Neutrophil (primary cell): ENCODE measurements around the gene TNPO1.
"Not testable (repeated sequence)": the region's sequence is repeated elsewhere in the genome, so short reads cannot be mapped to it uniquely, and the experiment has no call there.

Experiments used
- H3K27ac ChIP-seq: fragments of 200-600 bp; sonication (generic); 2 replicates; pipeline ENCODE4 v1.5.1; 2016; ENCODE audit warnings: mild to moderate bottlenecking, moderate library complexity
- H3K27me3 ChIP-seq: fragments of 200-600 bp; sonication (generic); 2 replicates; pipeline ENCODE4 v1.6.0; 2016; ENCODE audit warnings: mild to moderate bottlenecking
- H3K36me3 ChIP-seq: fragments of 200-600 bp; sonication (generic); 2 replicates; pipeline ENCODE4 v1.5.1; 2017
- H3K4me1 ChIP-seq, 2 experiments: fragments of 200-600 bp in 1 of 2; sonication (generic) in 1 of 2; 1 replicate in 1 of 2; 2 replicates in 1 of 2; pipeline versions ENCODE4 v1.5.1 to v1.6.1; 2013 to 2016; ENCODE audit warnings: low read depth in 1 of 2, low read length in 1 of 2, mild to moderate bottlenecking in 1 of 2, moderate library complexity in 1 of 2; ENCODE audit not compliant: control insufficient read depth in 1 of 2, insufficient read depth in 1 of 2
- H3K4me3 ChIP-seq, 2 experiments: fragments of 200-600 bp in 1 of 2; sonication (generic) in 1 of 2; 1 replicate in 1 of 2; 2 replicates in 1 of 2; pipeline ENCODE4 v1.5.1; 2013 to 2016; ENCODE audit warnings: low read depth in 1 of 2, low read length in 1 of 2, mild to moderate bottlenecking in 1 of 2, moderate library complexity in 1 of 2
- H3K9me3 ChIP-seq: fragments of 200-600 bp; sonication (generic); 2 replicates; pipeline ENCODE4 v1.5.1; 2016
- TF ChIP-seq, protein P1 (sequence below): fragments of 200-600 bp; sonication (generic); IDR thresholded peaks from 2 replicates; pipeline ENCODE4 v1.5.1; 2016; ENCODE audit warnings: antibody characterized with exemption

TNPO1 gene

DNA sequence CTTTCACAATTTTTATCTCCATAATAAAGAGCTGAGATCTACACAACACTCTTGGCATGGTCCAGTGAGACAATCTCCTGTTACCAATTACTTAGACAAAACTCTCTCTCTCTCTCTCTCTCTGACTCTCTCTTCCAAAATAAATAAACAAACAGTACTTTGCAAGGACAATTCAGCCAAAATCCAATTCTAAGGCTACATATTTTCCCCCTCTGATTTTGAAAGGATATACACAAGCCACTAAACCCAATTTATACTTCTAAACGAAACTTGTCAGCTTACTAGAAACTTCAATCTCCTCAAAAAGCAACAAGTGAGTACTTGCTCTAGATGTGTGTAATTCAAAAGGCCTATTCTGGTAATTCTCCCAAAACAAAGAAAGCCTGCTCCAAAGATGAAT, 26.3 kb upstream of the TNPO1 start:
- Histone ChIP-seq H3K4me3 (no peak overlapping the region), H3K27me3 (peaks cover 18% of the 10 kb centered on the region), H3K36me3 (no peaks in the 10 kb centered on the region), H3K4me1 (no peaks in the 10 kb centered on the region), H3K9me3 (no peaks in the 10 kb centered on the region), H3K27ac (no peak overlapping the region)
- TF ChIP-seq, protein P1, sequence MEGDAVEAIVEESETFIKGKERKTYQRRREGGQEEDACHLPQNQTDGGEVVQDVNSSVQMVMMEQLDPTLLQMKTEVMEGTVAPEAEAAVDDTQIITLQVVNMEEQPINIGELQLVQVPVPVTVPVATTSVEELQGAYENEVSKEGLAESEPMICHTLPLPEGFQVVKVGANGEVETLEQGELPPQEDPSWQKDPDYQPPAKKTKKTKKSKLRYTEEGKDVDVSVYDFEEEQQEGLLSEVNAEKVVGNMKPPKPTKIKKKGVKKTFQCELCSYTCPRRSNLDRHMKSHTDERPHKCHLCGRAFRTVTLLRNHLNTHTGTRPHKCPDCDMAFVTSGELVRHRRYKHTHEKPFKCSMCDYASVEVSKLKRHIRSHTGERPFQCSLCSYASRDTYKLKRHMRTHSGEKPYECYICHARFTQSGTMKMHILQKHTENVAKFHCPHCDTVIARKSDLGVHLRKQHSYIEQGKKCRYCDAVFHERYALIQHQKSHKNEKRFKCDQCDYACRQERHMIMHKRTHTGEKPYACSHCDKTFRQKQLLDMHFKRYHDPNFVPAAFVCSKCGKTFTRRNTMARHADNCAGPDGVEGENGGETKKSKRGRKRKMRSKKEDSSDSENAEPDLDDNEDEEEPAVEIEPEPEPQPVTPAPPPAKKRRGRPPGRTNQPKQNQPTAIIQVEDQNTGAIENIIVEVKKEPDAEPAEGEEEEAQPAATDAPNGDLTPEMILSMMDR: no peak

DNA sequence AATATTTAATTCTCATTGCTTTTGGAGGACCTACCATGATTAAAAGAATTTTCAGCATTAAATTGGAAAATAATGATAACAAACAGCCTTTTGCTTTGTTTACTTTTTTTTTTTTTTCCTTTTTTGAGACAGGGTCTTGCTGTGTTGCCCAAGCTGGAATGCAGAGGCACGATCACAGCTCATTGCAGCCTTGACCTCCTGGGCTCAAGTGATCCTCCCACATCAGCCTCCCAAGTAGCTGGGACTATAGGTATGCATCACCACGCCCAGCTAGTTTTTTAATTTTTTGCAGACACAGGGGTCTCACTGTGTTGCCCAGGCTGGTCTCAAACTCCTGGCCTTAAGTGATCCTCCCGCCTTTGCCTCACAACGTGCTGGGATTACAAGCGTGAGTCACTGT, 23.8 kb upstream of the TNPO1 start:
- not testable (repeated sequence) for H3K9me3 ChIP-seq, H3K36me3 ChIP-seq, H3K4me3 ChIP-seq, H3K27ac ChIP-seq, H3K4me1 ChIP-seq
- peaks cover 26% of the 10 kb centered on the region for H3K27me3 ChIP-seq

DNA sequence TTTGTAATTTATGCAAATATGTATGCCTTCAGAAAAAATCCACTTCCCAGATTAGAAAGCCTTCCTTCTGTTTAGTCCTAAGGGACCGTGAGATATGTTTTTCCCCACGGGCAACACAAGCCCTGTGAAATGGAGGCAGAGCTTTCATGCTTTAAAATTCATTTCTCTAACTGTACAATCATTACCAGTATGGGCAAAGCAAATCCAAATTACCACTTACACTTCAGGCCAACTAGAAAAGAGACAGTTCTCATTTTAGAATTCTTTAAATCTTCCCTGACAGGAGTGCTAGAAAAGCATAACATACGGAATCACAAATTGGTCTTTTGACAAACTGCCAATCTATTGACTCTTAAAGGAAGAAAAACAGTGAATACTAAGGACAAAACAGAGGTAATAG, 20.5 kb upstream of the TNPO1 start:
- Histone ChIP-seq H3K4me1 (no peaks in the 10 kb centered on the region), H3K27me3 (peaks cover 23% of the 10 kb centered on the region)

DNA sequence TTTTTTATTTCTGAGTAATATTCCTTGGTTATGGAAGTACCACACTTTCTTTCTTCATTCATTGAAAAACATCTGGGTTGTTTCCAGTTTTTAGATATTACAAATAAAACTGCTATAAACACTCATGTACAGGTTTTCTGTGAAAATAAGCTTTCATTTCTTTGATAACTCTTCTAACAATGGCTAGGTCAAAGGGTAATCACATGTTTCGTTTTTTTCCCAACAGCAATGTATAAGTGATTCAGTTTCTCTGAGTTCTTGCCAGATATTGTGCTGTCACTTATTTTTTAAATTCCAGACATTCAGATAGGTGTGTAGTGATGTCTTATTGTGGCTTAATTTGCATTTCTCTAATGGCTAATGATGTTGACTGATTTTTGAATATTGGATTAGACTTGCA, 16.7 kb upstream of the TNPO1 start:
- TF ChIP-seq, protein P1: no peak
- no peak overlapping the region for H3K27ac ChIP-seq

More for the DNA sequence above, 20.5 kb upstream of the TNPO1 start:
- no peaks in the 10 kb centered on the region for H3K36me3 ChIP-seq
- H3K4me3 ChIP-seq: no peak overlapping the region
- TF ChIP-seq, protein P1: no peak
- H3K27ac ChIP-seq: no peak overlapping the region
- no peaks in the 10 kb centered on the region for H3K9me3 ChIP-seq

DNA sequence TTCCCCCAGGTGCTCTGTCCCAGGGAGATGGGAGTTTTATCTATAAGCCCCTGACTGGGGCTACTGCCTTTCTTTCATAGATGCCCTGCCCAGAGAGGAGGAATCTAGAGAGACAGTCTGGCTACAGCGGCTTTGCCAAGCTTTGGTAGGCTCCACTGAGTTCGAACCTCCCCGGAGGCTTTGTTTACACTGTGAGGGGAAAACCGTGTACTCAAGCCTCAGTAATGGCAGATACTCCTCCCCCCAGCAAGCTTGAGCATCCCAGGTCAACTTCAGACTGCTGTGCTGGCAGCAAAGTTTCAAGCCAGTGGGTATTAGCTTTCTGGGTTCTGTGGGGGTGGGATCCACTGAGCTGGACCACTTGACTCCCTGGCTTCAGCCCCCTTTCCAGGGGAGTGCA, 7.8 kb upstream of the TNPO1 start:
- not testable (repeated sequence) for H3K36me3 ChIP-seq, H3K9me3 ChIP-seq, H3K4me1 ChIP-seq, H3K4me3 ChIP-seq, H3K27me3 ChIP-seq, H3K27ac ChIP-seq

More for the DNA sequence above, 16.7 kb upstream of the TNPO1 start:
- H3K4me1 ChIP-seq: no peaks in the 10 kb centered on the region
- no peaks in the 10 kb centered on the region for H3K36me3 ChIP-seq
- no peaks in the 10 kb centered on the region for H3K9me3 ChIP-seq
- peaks cover 12% of the 10 kb centered on the region for H3K27me3 ChIP-seq
- no peak overlapping the region for H3K4me3 ChIP-seq

DNA sequence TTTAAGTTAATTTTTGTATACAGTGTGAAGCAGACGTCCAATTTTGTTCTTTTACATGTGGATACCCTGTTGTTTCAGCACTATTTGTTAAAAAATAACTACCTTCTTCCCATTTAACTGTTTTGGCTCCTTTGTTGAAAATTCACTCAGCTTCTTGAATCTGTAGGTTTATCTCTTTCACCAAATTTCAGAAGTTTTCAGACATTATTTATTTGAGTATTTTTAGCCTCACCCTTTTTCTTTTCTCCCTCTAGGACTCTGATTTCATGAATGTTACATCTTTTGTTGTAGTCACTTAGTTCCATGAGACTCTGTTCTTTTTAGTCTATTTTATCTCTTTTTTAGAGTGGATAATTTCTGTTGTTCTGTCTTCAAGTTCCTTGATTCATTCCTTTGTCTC, 4.6 kb upstream of the TNPO1 start:
- TF ChIP-seq, protein P1: no peak
- Histone ChIP-seq H3K4me3 (no peak overlapping the region), H3K36me3 (no peaks in the 10 kb centered on the region), H3K27me3 (no peaks in the 10 kb centered on the region), H3K27ac (no peak overlapping the region), H3K9me3 (no peaks in the 10 kb centered on the region), H3K4me1 (peaks cover 8 to 9% of the 10 kb centered on the region in 2 experiments)

DNA sequence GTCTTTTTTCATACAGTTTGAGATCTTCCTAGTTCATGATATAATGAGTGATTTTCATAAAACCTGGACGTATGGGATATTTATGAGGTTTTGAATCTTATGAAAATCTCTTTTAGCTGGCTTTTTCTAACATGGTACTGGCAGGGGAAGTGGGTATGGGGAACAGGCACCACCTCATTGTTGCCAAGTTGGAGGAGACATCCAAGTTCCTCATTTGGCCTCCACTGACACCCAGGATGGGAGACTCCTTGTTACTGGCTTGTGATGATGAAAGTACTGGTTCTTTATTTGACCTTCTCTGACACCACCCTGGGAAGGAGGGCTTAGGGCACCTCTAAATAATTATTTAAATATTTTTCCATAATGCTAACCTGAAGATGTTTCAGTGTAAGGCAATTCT, 4.0 kb upstream of the TNPO1 start:
- no peak overlapping the region for H3K4me3 ChIP-seq
- H3K27me3 ChIP-seq: no peaks in the 10 kb centered on the region
- H3K27ac ChIP-seq: no peak overlapping the region
- H3K36me3 ChIP-seq: no peaks in the 10 kb centered on the region
- no peaks in the 10 kb centered on the region for H3K9me3 ChIP-seq
- H3K4me1 ChIP-seq: peaks cover 13 to 15% of the 10 kb centered on the region in 2 experiments
- TF ChIP-seq, protein P1: no peak
